ENCODE results near the gene ARHGAP19.

- no peak for TF ChIP-seq POLR2A (IDR thresholded peaks at IDR 0.05)
- TF ChIP-seq CTCF (IDR thresholded peaks at IDR 0.05), result no peak
These were observed 15.0 kb upstream of the ARHGAP19 start for GRCh38 chr10:97307441-97307840.

All from tibial nerve (tissue), 3 donors.